OCI-LY1 (cell line): ENCODE measurements around the gene ATP4A.

Experiments used
- EZH2 ChIP-seq: fragments of 200-600 bp; sonication (generic), shearing (Covaris generic); IDR thresholded peaks from 2 replicates; pipeline ENCODE4 v1.8.0; 2017; ENCODE audit warnings: borderline replicate concordance, mixed run types, mild to moderate bottlenecking, antibody characterized with exemption, low read length, moderate library complexity, mixed read lengths
- TF ChIP-seq, protein P1 (sequence below): fragments of 200-600 bp; sonication (generic), shearing (Covaris generic); IDR thresholded peaks from 2 replicates; pipeline ENCODE4 v1.5.1; 2017; ENCODE audit warnings: mild to moderate bottlenecking, antibody characterized with exemption, low read length, moderate library complexity, mixed read lengths

DNA sequence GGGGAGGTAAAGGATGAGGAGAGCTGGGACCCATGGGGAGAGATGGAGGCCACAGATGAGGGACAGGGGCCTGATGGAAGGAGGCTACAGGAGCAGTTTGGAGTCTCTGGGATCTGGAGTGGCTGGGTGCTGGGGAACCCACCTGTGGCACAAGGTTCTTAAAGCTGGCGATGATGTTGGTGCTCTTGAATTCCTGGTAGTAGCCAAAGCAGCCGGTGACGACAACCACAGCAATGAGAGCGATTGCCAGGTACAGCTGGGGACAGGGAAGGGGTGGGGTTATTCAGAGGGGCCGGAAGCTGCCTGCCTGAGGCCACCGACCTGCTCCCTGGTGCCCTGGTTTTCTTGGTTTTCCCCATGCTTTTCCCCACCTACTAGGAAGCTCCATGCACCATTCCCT lies 2.8 kb downstream of the ATP4A start:
- TF ChIP-seq, protein P1, sequence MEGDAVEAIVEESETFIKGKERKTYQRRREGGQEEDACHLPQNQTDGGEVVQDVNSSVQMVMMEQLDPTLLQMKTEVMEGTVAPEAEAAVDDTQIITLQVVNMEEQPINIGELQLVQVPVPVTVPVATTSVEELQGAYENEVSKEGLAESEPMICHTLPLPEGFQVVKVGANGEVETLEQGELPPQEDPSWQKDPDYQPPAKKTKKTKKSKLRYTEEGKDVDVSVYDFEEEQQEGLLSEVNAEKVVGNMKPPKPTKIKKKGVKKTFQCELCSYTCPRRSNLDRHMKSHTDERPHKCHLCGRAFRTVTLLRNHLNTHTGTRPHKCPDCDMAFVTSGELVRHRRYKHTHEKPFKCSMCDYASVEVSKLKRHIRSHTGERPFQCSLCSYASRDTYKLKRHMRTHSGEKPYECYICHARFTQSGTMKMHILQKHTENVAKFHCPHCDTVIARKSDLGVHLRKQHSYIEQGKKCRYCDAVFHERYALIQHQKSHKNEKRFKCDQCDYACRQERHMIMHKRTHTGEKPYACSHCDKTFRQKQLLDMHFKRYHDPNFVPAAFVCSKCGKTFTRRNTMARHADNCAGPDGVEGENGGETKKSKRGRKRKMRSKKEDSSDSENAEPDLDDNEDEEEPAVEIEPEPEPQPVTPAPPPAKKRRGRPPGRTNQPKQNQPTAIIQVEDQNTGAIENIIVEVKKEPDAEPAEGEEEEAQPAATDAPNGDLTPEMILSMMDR = no peak
- no peak for TF ChIP-seq EZH2
